HepG2 (cell line): ENCODE results near the gene DSN1. TPM values are rescaled to one million over a fixed set of nuclear protein-coding genes. Genes with fewer than 3 reads are reported as not detected.
A peak's percentile ranks its signal among the peaks of the same experiment; 100 is the strongest.

Experiments used
- CHD4 ChIP-seq: fragments of 200-600 bp; sonication (generic); IDR thresholded peaks from 2 replicates; pipeline ENCODE4 v1.7.0; 2017; ENCODE audit warnings: mild to moderate bottlenecking, low read length, borderline replicate concordance
- ELF3 ChIP-seq: IDR thresholded peaks from 2 replicates; pipeline ENCODE4 v1.6.1; 2016; ENCODE audit warnings: missing genetic modification reagents, missing compliant biosample characterization
- FIP1L1 ChIP-seq: fragments of 200-400 bp; formaldehyde crosslinking; IDR thresholded peaks from 2 replicates; pipeline ENCODE4 v1.6.1; 2018; ENCODE audit warnings: low read depth, mild to moderate bottlenecking, low read length, moderate library complexity, borderline replicate concordance; ENCODE audit not compliant: insufficient read depth
- GATAD1 ChIP-seq: IDR thresholded peaks from 2 replicates; pipeline ENCODE4 v1.6.1; 2016; ENCODE audit warnings: missing genetic modification reagents, missing compliant biosample characterization
- HHEX ChIP-seq: IDR thresholded peaks from 2 replicates; pipeline ENCODE4 v1.6.1; 2016; ENCODE audit warnings: control low read depth
- IRF1 ChIP-seq: sonication (generic); formaldehyde crosslinking; IDR thresholded peaks from 2 replicates; pipeline ENCODE4 v1.4.0; 2020; ENCODE audit warnings: low read depth, mild to moderate bottlenecking, missing genetic modification reagents
- IRF2 ChIP-seq: IDR thresholded peaks from 2 replicates; pipeline ENCODE4 v1.6.1; 2018; ENCODE audit warnings: missing genetic modification reagents, missing compliant biosample characterization
- KAT8 ChIP-seq: IDR thresholded peaks from 2 replicates; pipeline ENCODE4 v1.6.1; 2016; ENCODE audit warnings: missing genetic modification reagents, missing compliant biosample characterization
- KLF13 ChIP-seq: sonication (generic); formaldehyde crosslinking; IDR thresholded peaks from 2 replicates; pipeline ENCODE4 v1.4.0; 2020; ENCODE audit warnings: mild to moderate bottlenecking, missing genetic modification reagents
- KLF6 ChIP-seq: IDR thresholded peaks from 2 replicates; pipeline ENCODE4 v1.8.0; 2016; ENCODE audit warnings: missing biosample characterization, missing genetic modification reagents
- NFIC ChIP-seq: IDR thresholded peaks from 2 replicates; pipeline ENCODE4 v1.6.1; 2012; ENCODE audit warnings: mild to moderate bottlenecking, low read length, inconsistent platforms
- PHF5A ChIP-seq: IDR thresholded peaks from one replicate; pipeline ENCODE4 v1.6.1; 2018; ENCODE audit warnings: low read depth, missing genetic modification reagents; ENCODE audit not compliant: unreplicated experiment
- POGZ ChIP-seq: sonication (generic); formaldehyde crosslinking; IDR thresholded peaks from 2 replicates; pipeline ENCODE4 v1.4.0; 2020; ENCODE audit warnings: mild to moderate bottlenecking, missing genetic modification reagents
- RAD21 ChIP-seq: fragments of 450-650 bp; formaldehyde crosslinking; IDR thresholded peaks from 2 replicates; pipeline ENCODE4 v1.5.0; 2020; ENCODE audit warnings: mild to moderate bottlenecking
- RXRB ChIP-seq: IDR thresholded peaks from 2 replicates; pipeline ENCODE4 v1.6.1; 2016; ENCODE audit warnings: borderline replicate concordance, missing genetic modification reagents, missing compliant biosample characterization
- SAP130 ChIP-seq: IDR thresholded peaks from 2 replicates; pipeline ENCODE4 v1.6.1; 2016; ENCODE audit warnings: low read depth
- SMC3 ChIP-seq: IDR thresholded peaks from 2 replicates; pipeline ENCODE4 v1.6.1; 2011; ENCODE audit warnings: low read length, improper control_type of control experiment
- STAG1 ChIP-seq: sonication (generic); formaldehyde crosslinking; IDR thresholded peaks from 2 replicates; pipeline ENCODE4 v1.4.0; 2020; ENCODE audit warnings: missing genetic modification reagents
- TARDBP ChIP-seq: sonication (generic); formaldehyde crosslinking; IDR thresholded peaks from 2 replicates; pipeline ENCODE4 v1.8.0; 2022; ENCODE audit warnings: mild to moderate bottlenecking, missing genetic modification reagents
- THAP11 ChIP-seq: IDR thresholded peaks from 2 replicates; pipeline ENCODE4 v1.6.1; 2016; ENCODE audit warnings: missing biosample characterization, missing genetic modification reagents
- U2AF1 ChIP-seq: fragments of 200-400 bp; formaldehyde crosslinking; optimal IDR thresholded peaks from 2 replicates; pipeline ENCODE3; 2017; ENCODE audit warnings: mild to moderate bottlenecking, low read depth, low read length
- ZNF205 ChIP-seq: IDR thresholded peaks from 2 replicates; pipeline ENCODE4 v1.6.1; 2018; ENCODE audit warnings: missing biosample characterization, missing genetic modification reagents
- ZNF24 ChIP-seq: fragments of 450-650 bp; IDR thresholded peaks from 2 replicates; pipeline ENCODE4 v1.6.1; 2017; ENCODE audit warnings: antibody characterized with exemption, mild to moderate bottlenecking
- ZNF260 ChIP-seq: sonication (generic); formaldehyde crosslinking; IDR thresholded peaks from 2 replicates; pipeline ENCODE4 v1.4.0; 2020; ENCODE audit warnings: missing genetic modification reagents, low read depth, mild to moderate bottlenecking, borderline replicate concordance
- ZNF446 ChIP-seq: sonication (generic); formaldehyde crosslinking; IDR thresholded peaks from 2 replicates; pipeline ENCODE4 v1.5.0; 2020; ENCODE audit warnings: mild to moderate bottlenecking, missing genetic modification reagents
- ZNF569 ChIP-seq: sonication (generic); formaldehyde crosslinking; IDR thresholded peaks from 2 replicates; pipeline ENCODE4 v1.5.0; 2020; ENCODE audit warnings: mild to moderate bottlenecking, missing genetic modification reagents, moderate library complexity, borderline replicate concordance
- ZNF770 ChIP-seq: sonication (generic); formaldehyde crosslinking; IDR thresholded peaks from 2 replicates; pipeline ENCODE4 v1.5.0; 2020; ENCODE audit warnings: mild to moderate bottlenecking, missing genetic modification reagents
- polyA plus RNA-seq, 8 experiments: library from polyadenylated mRNA; depleted of rRNA in 3 of 8; stranded (reverse) in 7 of 8; unstranded in 1 of 8; fragments of >200 nt; fragmentation: Illumina TruSeq in 4 of 8; extraction: Trizol in 4 of 8; gene quantifications; 2 replicates each; pipeline versions ENCODE4 v1.2.1 to v1.2.3, GENCODE V29; 2011 to 2016; ENCODE audit warnings: low read depth in 4 of 8, missing spikeins in 1 of 8, mixed read lengths in 1 of 8; ENCODE audit not compliant: insufficient read depth in 1 of 8
- total RNA-seq, 5 experiments: library from RNA; depleted of rRNA; stranded (reverse); fragments of >200 nt; fragmentation: Illumina TruSeq; extraction: Trizol; gene quantifications; 2 replicates each; pipeline ENCODE4 v1.2.3, GENCODE V29; 2016; ENCODE audit warnings: low read depth in 1 of 5
- TF ChIP-seq, protein P1 (sequence below): sonication (generic); formaldehyde crosslinking; IDR thresholded peaks from 2 replicates; pipeline ENCODE4 v1.4.0; 2020; ENCODE audit warnings: missing genetic modification reagents, borderline replicate concordance

The DSN1 gene
- total and polyA plus RNA-seq, 2 of the 13 experiments (the other 11 are each of a cell fraction or from before 2014, with no cell fraction given) = 18.7 to 53.7 TPM

DNA sequence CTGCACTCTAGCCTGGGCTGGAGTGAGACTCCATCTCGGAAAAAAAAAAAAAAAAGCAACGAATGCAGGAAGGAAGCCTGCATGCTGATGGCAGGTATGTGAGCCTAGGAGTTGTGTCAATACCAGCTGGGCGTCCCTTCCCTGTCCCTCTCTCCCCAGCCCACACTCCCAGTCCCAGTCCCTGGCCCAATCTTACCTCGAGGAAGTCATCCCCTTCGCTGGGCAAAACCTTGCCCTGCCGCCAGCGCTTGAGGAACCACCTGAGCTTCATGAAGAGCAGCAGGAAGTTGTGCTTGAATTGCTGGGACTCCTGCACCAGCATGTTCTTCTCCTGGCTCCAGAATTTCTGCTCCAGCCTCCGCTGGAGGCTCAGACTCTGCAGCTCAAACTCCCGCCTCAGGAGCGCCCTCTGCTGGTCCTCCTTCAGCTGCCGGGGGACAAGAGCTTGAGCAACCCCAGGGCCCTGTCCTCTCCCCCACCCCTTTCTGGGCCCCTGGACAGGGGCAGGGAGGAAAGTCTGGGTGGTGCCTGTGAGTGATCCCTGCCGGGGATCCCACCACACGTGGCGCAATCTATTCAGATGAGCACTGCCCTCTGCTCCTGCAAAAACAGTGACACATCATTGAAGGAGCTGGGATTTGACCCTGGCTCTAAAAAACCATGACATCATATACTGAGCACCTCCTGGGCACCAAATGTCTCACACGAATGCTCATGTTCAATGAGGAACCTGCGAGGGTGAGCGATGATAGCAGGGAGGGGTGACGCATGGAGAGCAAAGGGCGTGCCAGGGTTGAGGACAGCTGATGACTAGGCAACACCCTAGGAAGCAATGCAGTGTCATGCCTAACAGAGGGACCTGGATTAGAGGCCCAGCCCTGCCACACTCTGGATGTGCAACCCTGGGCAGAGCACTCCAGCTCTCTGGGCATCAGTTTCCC is 35.0 kb upstream of the DSN1 start (continued):
- TF ChIP-seq ZNF770 (CRISPR knock-in tag) (peak; percentile 100), CHD4 (no peak), NFIC (no peak), ZNF24 (no peak), POGZ (CRISPR knock-in tag) (peak; percentile 74), ELF3 (CRISPR knock-in tag) (0 out of 2 replicates have a peak, but pooled peaks have one; percentile 43), ZNF260 (CRISPR knock-in tag) (no peak), KLF6 (CRISPR knock-in tag) (0 out of 2 replicates have a peak, but pooled peaks have one; percentile 67), ZNF446 (no peak), HHEX (CRISPR knock-in tag) (no peak), PHF5A (CRISPR knock-in tag) (no peak), RXRB (CRISPR knock-in tag) (0 out of 2 replicates have a peak, but pooled peaks have one; percentile 22), SMC3 (peak; percentile 44), FIP1L1 (0 out of 2 replicates have a peak, but pooled peaks have one; percentile 32), U2AF1 (peak; percentile 89), IRF1 (no peak), ZNF205 (CRISPR knock-in tag) (0 out of 2 replicates have a peak, but pooled peaks have one; percentile 13), IRF2 (CRISPR knock-in tag) (0 out of 2 replicates have a peak, but pooled peaks have one; percentile 14), TARDBP (CRISPR knock-in tag) (no peak), ZNF569 (no peak), KAT8 (CRISPR knock-in tag) (0 out of 2 replicates have a peak, but pooled peaks have one; percentile 17), GATAD1 (CRISPR knock-in tag) (0 out of 2 replicates have a peak, but pooled peaks have one; percentile 45), RAD21 (CRISPR knock-in tag) (peak; percentile 83), STAG1 (CRISPR knock-in tag) (peak; percentile 71), SAP130 (CRISPR knock-in tag) (peak; percentile 51; the same call in 1 of the 2 replicates), THAP11 (CRISPR knock-in tag) (peak; percentile 52), KLF13 (CRISPR knock-in tag) (no peak)
- TF ChIP-seq, protein P1, sequence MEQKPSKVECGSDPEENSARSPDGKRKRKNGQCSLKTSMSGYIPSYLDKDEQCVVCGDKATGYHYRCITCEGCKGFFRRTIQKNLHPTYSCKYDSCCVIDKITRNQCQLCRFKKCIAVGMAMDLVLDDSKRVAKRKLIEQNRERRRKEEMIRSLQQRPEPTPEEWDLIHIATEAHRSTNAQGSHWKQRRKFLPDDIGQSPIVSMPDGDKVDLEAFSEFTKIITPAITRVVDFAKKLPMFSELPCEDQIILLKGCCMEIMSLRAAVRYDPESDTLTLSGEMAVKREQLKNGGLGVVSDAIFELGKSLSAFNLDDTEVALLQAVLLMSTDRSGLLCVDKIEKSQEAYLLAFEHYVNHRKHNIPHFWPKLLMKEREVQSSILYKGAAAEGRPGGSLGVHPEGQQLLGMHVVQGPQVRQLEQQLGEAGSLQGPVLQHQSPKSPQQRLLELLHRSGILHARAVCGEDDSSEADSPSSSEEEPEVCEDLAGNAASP = no peak
